SK-N-MC (cell line): ENCODE data around the gene PYCR2.

Experiments used
- EZH2 ChIP-seq: fragments of 200-600 bp; sonication (generic); IDR thresholded peaks from one replicate; pipeline ENCODE4 v1.6.1; 2017; ENCODE audit warnings: antibody characterized with exemption
- FOXP2 ChIP-seq: optimal IDR thresholded peaks from 2 replicates; pipeline ENCODE3; 2011; ENCODE audit warnings: mild to moderate bottlenecking, moderate library complexity; ENCODE audit not compliant: insufficient read depth; ENCODE audit errors: extremely low read length, control extremely low read depth
- POLR2AphosphoS5 ChIP-seq: IDR thresholded peaks from 2 replicates; pipeline ENCODE4 v1.6.1; 2012; ENCODE audit warnings: mild to moderate bottlenecking, low read depth, low read length, borderline replicate concordance

DNA sequence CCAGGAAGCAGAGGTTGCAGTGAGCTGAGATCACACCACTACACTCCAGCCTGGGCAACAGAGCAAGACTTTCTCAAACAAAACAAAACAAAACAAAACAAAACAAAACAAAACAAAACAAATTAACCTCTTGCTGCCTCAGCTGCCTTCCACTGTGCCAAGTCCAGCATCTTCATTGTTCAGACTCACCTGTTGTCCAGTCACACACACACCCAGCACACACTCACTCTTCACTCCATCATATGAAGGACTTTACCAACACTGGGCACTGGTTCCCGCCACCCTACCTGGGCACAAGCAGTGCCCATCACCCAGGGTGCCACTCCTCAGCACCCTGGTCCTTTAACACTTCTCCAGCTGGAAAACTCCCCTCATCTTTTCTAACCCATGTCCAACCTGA, 14.6 kb downstream of the PYCR2 start:
- TF ChIP-seq EZH2 = no peak
- TF ChIP-seq POLR2AphosphoS5 = no peak
- no peak for TF ChIP-seq FOXP2
